A673 (cell line): Measurements from ENCODE around the gene ATRX. TPM values are rescaled to one million over a fixed set of nuclear protein-coding genes. Genes with fewer than 3 reads are reported as not detected.
A peak's percentile ranks its signal among the peaks of the same experiment; 100 is the strongest.

Experiments used
- BruUV-seq: library from RNA; stranded (reverse); fragments of 400-500 nt; replicated peaks from 2 replicates; lab custom pipeline; 2021; lab: Mats Ljungman, UMichigan
- CTCF ChIA-PET: fragments of 300-600 bp; sonication (Branson Sonifier 250); formaldehyde crosslinking; loops from one replicate; lab custom pipeline; 2022; ENCODE audit warnings: antibody characterized with exemption; lab: Charles Lee
- POLR2A ChIA-PET: fragments of 300-600 bp; sonication (Branson Sonifier 250); formaldehyde crosslinking; loops from one replicate; lab custom pipeline; 2022; ENCODE audit warnings: antibody characterized with exemption; ENCODE audit not compliant: low non-redundant PET; lab: Charles Lee
- DNase-seq: peaks from one replicate; pipeline ENCODE4 v3.0.0-alpha.2; 2015; ENCODE audit warnings: low spot score
- H3K27ac ChIP-seq: fragments of 200-600 bp; sonication (generic); 2 replicates; pipeline ENCODE4 v1.5.1; 2016; ENCODE audit warnings: mixed run types, low read depth, mild to moderate bottlenecking, mixed read lengths, antibody characterized with exemption, low read length; ENCODE audit not compliant: poor library complexity, severe bottlenecking
- H3K27me3 ChIP-seq: fragments of 200-600 bp; sonication (generic); replicated peaks from 2 replicates; pipeline ENCODE4 v1.6.1; 2017; ENCODE audit warnings: mixed run types, low read depth, mild to moderate bottlenecking, mixed read lengths, antibody characterized with exemption, low read length; ENCODE audit not compliant: insufficient read depth, poor library complexity
- H3K36me3 ChIP-seq: fragments of 200-600 bp; sonication (generic); 2 replicates; pipeline ENCODE4 v1.6.1; 2016; ENCODE audit warnings: mixed run types, mild to moderate bottlenecking, mixed read lengths, antibody characterized with exemption, low read length; ENCODE audit not compliant: insufficient read depth, poor library complexity, severe bottlenecking
- H3K4me1 ChIP-seq: fragments of 200-600 bp; sonication (generic); 2 replicates; pipeline ENCODE4 v1.6.1; 2017; ENCODE audit warnings: mixed run types, mild to moderate bottlenecking, mixed read lengths, antibody characterized with exemption, low read length; ENCODE audit not compliant: insufficient read depth, poor library complexity, severe bottlenecking
- H3K4me3 ChIP-seq: fragments of 200-600 bp; sonication (generic); 2 replicates; pipeline ENCODE4 v1.5.1; 2016; ENCODE audit warnings: low read depth, mixed run types, mild to moderate bottlenecking, mixed read lengths, low read length; ENCODE audit not compliant: poor library complexity, severe bottlenecking
- H3K9me3 ChIP-seq: fragments of 200-600 bp; sonication (generic); 2 replicates; pipeline ENCODE4 v1.6.1; 2016; ENCODE audit warnings: mixed run types, low read depth, mild to moderate bottlenecking, mixed read lengths, antibody characterized with exemption, low read length; ENCODE audit not compliant: poor library complexity, severe bottlenecking
- EZH2 ChIP-seq: fragments of 200-600 bp; sonication (generic); IDR thresholded peaks from 2 replicates; pipeline ENCODE4 v1.6.1; 2017; ENCODE audit warnings: borderline replicate concordance, low read depth, mild to moderate bottlenecking, mixed read lengths, antibody characterized with exemption, low read length; ENCODE audit not compliant: poor library complexity, severe bottlenecking
- intact Hi-C: fragments of 100-400 bp; cut with micrococcal nuclease; formaldehyde crosslinking; loops from one replicate; pipeline ENCODE4 v1.10.0; 2022; ENCODE audit not compliant: unreplicated experiment
- total RNA-seq: library from RNA; stranded (reverse); gene quantifications from 2 replicates; pipeline ENCODE4 v1.2.3, GENCODE V29; 2021
- TF ChIP-seq, protein P1 (sequence below): fragments of 300-800, 200-600 bp; sonication (generic); conservative IDR thresholded peaks from 2 replicates; pipeline ENCODE4 v1.5.1; 2017; ENCODE audit warnings: low read depth, mild to moderate bottlenecking, antibody characterized with exemption, low read length, moderate library complexity, mixed read lengths

ATRX gene
- total RNA-seq, 1 experiment from 2014 or later: 101 TPM

DNA sequence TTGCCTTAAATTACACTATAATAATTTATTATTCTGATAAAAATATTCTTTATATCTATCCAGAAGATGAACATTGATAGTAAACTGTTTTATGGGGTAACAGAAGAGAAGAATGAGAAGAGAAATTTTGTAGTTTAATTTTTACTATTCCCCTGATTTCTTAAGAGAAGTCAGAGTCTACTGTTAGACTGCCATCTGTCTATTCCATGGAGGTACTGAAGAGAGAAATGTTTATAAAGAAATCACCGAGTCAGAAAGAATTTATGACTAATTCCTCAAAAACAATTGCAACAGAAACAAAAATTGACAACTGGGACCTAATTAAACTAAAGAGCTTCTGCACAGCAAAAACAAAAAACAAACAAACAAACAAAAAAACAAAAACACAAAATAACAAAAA is 188.9 kb downstream of the ATRX start:
- CTCF ChIA-PET: no interaction called here

DNA sequence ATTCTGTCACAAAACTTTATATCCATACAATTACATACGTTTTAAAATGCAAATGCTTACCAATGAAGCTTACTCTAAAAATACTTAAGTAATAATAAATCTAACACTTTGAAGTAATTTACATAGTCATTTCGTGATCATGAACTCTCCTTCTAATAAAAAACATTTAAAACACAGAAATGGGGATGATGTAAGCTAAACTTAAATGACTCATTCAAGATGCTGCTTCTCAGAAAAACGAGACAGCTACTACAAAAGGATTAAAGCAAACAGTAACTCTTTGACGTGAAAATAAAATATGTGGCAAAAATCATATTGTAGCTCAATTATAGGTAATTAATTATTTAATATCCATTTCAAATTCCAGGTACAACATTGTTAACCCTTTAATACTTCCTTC is 190.2 kb downstream of the ATRX start:
- Histone ChIP-seq H3K27ac (no peak overlapping the region), H3K36me3 (no peaks in the 10 kb centered on the region), H3K9me3 (no peaks in the 10 kb centered on the region), H3K4me1 (no peaks in the 10 kb centered on the region), H3K4me3 (no peak overlapping the region), H3K27me3 (no peaks in the 10 kb centered on the region)
- ChIA-PET POLR2A (no interaction called here), CTCF (no interaction called here)
- TF ChIP-seq, protein P1, sequence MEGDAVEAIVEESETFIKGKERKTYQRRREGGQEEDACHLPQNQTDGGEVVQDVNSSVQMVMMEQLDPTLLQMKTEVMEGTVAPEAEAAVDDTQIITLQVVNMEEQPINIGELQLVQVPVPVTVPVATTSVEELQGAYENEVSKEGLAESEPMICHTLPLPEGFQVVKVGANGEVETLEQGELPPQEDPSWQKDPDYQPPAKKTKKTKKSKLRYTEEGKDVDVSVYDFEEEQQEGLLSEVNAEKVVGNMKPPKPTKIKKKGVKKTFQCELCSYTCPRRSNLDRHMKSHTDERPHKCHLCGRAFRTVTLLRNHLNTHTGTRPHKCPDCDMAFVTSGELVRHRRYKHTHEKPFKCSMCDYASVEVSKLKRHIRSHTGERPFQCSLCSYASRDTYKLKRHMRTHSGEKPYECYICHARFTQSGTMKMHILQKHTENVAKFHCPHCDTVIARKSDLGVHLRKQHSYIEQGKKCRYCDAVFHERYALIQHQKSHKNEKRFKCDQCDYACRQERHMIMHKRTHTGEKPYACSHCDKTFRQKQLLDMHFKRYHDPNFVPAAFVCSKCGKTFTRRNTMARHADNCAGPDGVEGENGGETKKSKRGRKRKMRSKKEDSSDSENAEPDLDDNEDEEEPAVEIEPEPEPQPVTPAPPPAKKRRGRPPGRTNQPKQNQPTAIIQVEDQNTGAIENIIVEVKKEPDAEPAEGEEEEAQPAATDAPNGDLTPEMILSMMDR: no peak
- TF ChIP-seq EZH2: no peak
- intact Hi-C loops: no loop called here
- no peak for DNase-seq
- no TSS peak for BruUV-seq

More for the DNA sequence above, 188.9 kb downstream of the ATRX start:
- Histone ChIP-seq H3K27me3 (no peaks in the 10 kb centered on the region), H3K36me3 (no peaks in the 10 kb centered on the region), H3K4me3 (no peak overlapping the region), H3K27ac (no peak overlapping the region), H3K4me1 (no peaks in the 10 kb centered on the region), H3K9me3 (no peaks in the 10 kb centered on the region)
- peak; percentile 7 for DNase-seq
- intact Hi-C loops: no loop called here
- no TSS peak for BruUV-seq
- no peak for TF ChIP-seq EZH2
- TF ChIP-seq, protein P1: peak; percentile 48
- POLR2A ChIA-PET: no interaction called here

DNA sequence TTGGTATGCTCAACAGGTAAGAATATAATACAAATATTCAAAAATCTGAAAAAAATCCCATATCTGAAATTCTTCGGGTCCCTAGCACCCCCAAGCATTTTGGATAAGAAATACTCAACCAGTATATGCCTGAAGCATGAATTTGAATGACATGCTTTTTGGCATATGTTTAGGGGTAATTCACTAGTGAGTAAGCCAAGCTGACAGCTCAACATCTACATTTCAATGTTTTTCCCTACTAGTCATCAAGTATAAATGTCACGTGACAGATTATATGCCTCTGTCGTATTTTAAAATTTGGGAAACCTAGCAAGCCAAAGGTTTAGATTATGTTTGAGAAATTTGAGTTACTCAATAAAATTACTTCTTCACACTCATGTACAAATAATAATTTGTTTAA is 213.7 kb downstream of the ATRX start:
- Histone ChIP-seq H3K27me3 (no peaks in the 10 kb centered on the region), H3K9me3 (no peaks in the 10 kb centered on the region), H3K27ac (no peak overlapping the region), H3K4me3 (no peak overlapping the region), H3K36me3 (peaks cover 5% of the 10 kb centered on the region), H3K4me1 (no peaks in the 10 kb centered on the region)
- TF ChIP-seq EZH2: no peak
- TF ChIP-seq, protein P1: no peak
- intact Hi-C loops: no loop called here
- ChIA-PET POLR2A (no interaction called here), CTCF (no interaction called here)
- DNase-seq: no peak
- BruUV-seq: no TSS peak
